ENCODE measurements around the gene DCLK2.

Gene DCLK2

DNA sequence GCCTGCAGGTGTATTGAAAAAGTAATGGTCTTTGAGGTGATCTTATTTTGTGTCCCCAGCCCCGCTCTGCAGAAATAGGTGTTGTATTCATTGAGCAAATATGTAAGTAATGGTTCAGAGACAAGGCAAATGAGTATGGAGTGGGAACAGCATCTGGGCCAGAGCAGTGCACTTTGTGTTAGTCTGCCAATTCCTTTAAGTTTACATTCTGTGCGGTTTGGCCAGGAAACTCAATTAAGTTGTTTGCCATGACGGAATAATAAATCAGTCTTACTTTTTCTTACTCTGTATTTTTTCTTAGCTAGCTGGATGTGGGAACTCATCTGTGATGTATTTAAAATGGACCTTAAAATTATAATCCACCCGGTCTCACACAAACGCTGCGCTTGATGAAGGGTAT, 12.6 kb downstream of the DCLK2 start:
- DNase-seq (ENCODE audit: low read depth), result no peak
- no peak for TF ChIP-seq CTCF (IDR thresholded peaks at IDR 0.05; ENCODE audit: low read depth, low read length, missing control alignments)
- no peak overlapping the region for H3K4me3 ChIP-seq (ENCODE audit: low read depth, low read length)

- TF ChIP-seq CTCF (IDR thresholded peaks at IDR 0.05; ENCODE audit: low read depth, low read length, missing control alignments), result no peak
- H3K4me3 ChIP-seq (ENCODE audit: low read depth, low read length), result no peak overlapping the region
- no peak for DNase-seq (ENCODE audit: low read depth)
Measured at GRCh38 chr4:150094676-150095075, 16.4 kb downstream of the DCLK2 start.

DNA sequence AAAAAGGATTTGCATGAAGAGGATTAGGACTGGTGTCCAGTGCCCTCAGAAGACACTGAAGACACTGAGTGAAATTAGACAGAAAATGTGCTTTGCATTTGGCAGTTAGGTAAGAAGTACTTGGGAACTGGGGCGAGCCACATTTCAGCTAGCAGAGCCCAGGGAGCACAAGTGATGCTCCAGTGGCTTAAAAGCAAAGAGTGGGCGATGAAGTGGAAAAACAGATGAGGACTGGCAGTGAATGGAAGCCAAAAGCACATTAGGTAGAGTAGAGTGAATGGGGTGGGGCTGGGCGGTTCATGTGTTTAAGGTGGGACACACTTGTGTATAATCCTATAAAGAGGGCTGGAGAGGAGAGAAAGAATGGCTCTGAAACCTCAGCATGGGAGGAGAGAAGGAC, 18.4 kb downstream of the DCLK2 start:
- no peak for DNase-seq (ENCODE audit: low read depth)
- H3K4me3 ChIP-seq (ENCODE audit: low read depth, low read length), result no peak overlapping the region
- no peak for TF ChIP-seq CTCF (IDR thresholded peaks at IDR 0.05; ENCODE audit: low read depth, low read length, missing control alignments)

DNA sequence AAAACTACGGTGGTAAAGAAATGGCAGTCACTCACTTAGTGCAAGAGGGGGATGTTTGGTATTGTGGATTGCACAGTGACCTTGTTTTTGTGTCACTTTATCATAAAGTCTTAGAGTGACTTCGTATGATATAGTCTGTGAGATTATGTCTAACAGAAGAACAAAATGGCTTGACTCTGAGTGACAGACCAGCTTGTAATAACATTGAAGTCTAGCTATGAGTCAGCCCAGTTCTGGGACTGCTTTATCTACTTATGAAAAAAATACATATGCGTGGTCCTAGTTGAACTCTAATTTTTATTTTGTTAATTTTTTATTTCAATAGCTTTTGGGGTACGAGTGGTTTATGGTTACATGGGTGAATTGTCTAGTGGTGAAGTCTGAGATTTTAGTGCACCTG, 20.0 kb downstream of the DCLK2 start:
- no peak for DNase-seq (ENCODE audit: low read depth)
- no peak overlapping the region for H3K4me3 ChIP-seq (ENCODE audit: low read depth, low read length)
- TF ChIP-seq CTCF (IDR thresholded peaks at IDR 0.05; ENCODE audit: low read depth, low read length, missing control alignments), result no peak

DNA sequence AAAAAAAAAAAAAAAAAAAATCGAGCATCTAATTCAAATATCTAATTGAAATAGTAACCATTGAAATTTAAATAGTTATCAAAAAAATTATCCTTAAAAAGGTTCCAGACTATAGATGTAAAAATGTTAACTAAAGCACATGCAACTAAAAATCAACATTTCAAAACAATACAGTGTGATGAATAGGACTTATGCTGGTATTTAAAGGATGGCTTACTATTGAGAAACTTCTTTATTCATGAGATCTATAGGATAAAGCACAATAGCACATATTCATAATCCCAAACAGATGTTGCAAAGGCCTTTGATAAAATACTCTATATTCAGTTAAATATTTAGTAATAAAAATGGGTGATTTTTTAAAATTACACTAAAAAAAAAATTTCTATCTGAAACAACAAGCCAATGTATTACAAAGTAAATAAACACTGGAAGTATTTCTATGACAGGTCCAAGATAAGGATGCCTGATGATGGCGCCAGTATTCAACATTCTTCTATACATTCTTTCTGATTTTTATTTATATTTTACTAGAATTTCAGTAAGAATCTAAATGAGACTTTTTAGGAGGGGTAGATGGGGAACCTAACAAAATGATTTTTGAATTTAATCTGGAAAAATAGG, 26.3 kb downstream of the DCLK2 start:
- TF ChIP-seq CTCF (IDR thresholded peaks at IDR 0.05; ENCODE audit: low read depth, low read length, missing control alignments), result no peak
- no peak for DNase-seq (ENCODE audit: low read depth)
- no peak overlapping the region for H3K4me3 ChIP-seq (ENCODE audit: low read depth, low read length)

DNA sequence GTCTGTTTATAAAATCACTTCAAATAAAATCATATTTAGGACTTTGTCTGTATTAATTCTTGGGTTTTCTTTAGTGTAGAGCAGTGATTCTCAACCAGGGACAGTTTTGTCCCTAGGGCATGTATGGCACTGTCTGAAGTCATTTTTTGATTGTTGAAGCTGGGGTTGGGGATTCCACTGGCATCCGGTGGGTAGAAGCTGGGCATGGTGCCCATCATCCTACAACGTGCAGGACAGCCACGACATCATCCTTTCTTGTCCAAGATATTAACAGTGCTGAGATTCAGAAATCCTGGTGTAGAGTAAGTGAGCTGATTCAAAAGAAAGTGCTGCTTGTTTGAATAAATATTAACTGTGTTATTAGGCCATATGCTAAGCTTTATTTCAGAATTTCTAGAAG, 28.6 kb downstream of the DCLK2 start:
- no peak overlapping the region for H3K4me3 ChIP-seq (ENCODE audit: low read depth, low read length)
- TF ChIP-seq CTCF (IDR thresholded peaks at IDR 0.05; ENCODE audit: low read depth, low read length, missing control alignments), result no peak
- DNase-seq (ENCODE audit: low read depth), result no peak

DNA sequence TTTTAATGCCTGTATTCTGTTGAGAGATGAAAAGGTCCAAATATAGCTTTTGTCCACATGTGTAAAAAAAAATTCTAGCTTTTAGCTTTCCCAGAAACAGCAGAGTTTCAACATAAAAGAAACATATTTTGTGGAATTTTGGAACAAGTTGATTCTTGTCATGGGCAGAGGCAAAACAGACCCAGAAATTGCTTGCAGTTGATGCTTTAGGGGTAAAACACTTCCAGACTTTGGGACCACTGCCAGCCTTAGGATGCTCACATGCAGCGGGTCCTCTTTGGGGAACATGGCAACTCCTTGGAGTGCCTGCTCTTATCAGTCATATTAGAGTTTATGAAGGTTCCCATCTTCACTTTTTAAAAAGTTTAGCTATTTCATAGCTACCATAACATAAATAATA, 30.4 kb downstream of the DCLK2 start:
- TF ChIP-seq CTCF (IDR thresholded peaks at IDR 0.05; ENCODE audit: low read depth, low read length, missing control alignments), result no peak
- DNase-seq (ENCODE audit: low read depth), result no peak
- no peak overlapping the region for H3K4me3 ChIP-seq (ENCODE audit: low read depth, low read length)
